Erythroblast (primary cell): ENCODE results near the gene MARCOL.
"Not testable (repeated sequence)": the region's sequence is repeated elsewhere in the genome, so short reads cannot be mapped to it uniquely, and the experiment has no call there.

Source experiments
- DNase-seq, 2 experiments: peaks; one replicate each; lab custom pipeline; 2025; lab: John Stamatoyannopoulos, UW
- GATA1 ChIP-seq: IDR thresholded peaks from 2 replicates; pipeline ENCODE4 v1.6.1; 2011; ENCODE audit warnings: low read depth, mild to moderate bottlenecking, control low read depth, low read length, moderate library complexity
- POLR2A ChIP-seq: IDR thresholded peaks from 2 replicates; pipeline ENCODE4 v1.6.1; 2011; ENCODE audit warnings: mild to moderate bottlenecking, low read length

MARCOL gene

DNA sequence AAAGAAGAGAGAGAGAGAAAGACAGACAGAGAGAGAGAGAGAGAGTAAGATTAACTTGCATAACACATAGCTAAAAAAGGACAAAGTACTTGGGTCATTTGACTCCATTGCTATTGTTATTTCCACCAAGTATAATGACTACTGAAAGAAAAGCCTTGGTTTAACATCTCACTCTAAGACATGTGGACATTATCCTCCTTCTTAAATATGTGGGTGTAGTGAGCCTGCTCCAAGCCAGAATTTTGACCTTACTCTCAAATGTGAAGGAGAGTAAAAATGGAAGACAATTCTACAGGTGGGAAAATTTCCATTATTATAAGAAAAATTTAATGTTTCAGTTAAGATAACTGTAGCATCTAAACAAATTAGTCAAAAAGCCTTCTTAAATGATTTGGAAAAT, 8.5 kb upstream of the MARCOL start:
- TF ChIP-seq POLR2A (no peak), GATA1 (no peak)
- no peak for DNase-seq

DNA sequence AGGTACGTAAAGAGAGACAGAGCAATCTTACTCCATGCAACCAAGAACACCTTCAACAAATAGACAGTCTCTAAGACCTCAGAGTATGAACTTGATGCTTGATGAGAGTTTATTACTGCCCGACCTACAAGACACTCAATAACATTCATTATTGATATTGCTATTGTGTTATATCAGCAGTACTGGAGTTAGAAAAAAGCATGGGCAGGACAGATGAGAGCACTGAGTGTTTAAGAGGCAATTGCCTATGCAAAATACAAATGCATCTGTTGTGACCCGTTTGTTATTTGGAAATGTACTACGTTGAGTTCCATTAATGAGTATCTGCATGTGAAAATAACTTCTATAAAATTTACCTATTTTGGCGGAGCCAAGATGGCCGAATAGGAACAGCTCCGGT, 8.1 kb upstream of the MARCOL start:
- TF ChIP-seq POLR2A (no peak), GATA1 (no peak)
- DNase-seq = no peak

DNA sequence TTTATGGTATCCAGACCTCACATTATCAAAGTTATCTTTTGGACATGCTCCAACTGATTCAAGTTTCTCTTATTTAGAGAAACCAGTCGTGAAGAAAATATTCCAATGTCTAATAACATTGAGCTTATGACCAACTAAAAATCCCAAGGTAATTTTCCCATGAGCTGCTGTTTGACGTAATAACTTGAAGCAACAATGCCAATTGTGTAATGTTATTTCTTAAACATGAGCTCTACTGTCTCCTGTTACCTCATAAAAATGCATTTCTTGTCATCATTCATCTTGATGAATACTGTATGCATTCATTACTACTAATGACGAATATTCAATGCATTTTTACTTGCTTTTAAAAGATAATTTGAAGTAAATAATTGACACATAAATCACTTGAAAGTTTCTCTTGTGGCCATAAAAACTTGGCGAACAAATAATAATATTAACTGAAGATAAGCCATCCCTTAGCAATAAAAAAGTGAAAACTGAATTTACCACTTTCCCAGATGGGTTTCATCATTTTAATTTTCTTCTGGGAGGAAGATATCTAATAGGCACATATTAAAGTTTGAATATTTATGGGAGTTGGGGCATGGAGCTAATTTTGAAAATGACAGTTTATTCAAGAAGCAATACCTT, 424 bp upstream of the MARCOL start:
- DNase-seq = no peak
- TF ChIP-seq POLR2A (no peak), GATA1 (no peak)

DNA sequence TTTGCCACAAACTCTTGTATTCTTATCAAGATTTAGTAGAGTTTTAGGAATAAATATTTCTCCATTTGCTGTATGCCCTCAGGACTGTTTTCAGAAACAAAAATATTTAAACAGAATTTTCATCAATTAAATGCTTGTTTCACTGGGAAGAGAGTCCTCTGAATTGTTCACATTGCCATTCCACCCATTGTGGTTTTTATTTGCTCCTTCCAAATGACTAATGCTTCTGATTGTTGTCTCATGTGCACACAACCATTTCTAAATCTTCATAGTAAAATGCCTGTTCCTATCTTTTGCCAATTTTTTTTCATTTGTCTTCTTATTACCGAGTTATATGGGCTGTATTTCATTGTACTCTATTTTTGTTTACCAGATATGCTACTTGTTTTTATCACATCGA, 10.6 kb downstream of the MARCOL start:
- DNase-seq = no peak
- no peak for TF ChIP-seq POLR2A
- TF ChIP-seq GATA1 = no peak

DNA sequence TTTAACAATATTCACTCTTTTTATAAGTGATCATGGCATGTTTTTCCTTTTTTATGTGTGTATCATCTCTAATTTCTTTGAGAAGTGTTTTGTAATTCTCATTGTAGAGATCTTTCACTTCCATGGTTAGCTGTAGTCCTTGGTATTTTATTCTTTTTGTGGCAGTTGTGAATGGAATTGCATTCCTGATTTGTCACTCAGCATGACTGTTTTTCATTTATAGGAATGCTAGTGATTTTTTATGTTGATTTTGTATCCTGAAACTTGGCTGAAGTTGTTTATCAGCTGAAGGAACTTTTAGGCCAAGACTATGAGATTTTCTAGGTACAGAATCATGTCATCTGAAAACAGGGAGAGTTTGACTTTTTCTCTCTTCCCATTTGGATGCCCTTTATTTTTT, 17.1 kb downstream of the MARCOL start:
- DNase-seq = no peak
- no peak for TF ChIP-seq POLR2A

DNA sequence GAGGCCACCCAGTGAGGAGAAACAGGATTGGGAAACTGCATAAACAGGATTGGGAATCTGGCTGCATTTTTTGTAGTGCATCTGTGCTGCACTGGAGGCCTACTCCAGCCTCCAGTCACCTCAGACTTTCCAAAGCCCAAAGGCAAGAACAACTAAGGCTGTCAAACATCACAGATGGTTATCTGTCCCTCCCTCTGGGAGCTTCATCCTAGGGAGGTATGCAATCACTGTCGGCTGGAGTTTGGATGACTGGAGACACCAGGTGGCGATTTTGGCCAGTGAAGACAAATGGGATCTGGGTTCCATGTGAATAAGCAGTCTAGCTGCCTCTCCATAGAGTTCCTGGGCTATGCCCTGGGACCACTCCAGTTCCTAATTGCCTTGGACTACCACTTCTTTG, 21.0 kb downstream of the MARCOL start:
- no peak for DNase-seq
- no peak for TF ChIP-seq POLR2A
- TF ChIP-seq GATA1 = no peak

DNA sequence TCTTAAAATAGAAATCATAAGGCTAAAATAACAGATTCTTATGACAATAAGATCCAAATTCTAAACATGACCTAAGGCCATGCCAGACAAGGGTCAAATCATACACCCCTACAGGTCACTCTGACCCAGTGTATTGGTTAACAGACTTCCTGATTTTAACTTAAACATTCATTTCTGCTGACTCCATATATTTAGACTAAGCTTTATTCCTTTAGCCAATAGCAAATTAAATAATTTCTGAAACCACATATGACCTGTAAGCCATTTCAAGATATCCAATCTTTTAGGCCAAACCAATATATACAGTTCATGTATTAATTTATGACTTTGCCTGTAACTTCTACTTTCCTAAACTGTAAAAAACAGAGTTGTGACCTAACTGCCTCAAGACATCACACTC, 22.9 kb downstream of the MARCOL start:
- TF ChIP-seq GATA1 (no peak), POLR2A (no peak)
- DNase-seq = no peak

DNA sequence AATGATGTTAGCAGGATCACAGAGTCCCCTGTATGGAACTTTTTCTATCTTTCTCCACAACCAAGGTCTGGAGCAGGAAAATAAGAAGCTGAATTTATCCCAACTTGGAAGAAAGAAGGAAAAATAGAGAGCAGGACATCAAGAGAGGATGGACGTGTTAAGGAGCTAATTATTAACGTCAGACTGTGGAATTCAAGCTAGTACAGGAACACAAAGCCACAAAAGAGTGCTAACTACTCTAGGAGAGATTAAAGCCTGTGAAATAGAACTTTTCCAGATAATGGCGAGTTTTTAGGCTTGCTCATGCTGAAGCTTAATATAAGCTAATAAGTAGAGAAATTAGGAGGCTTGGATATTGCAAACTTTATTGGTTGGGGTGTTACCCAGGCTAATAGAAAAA, 29.6 kb downstream of the MARCOL start:
- DNase-seq = no peak
- TF ChIP-seq POLR2A (no peak), GATA1 (no peak)

DNA sequence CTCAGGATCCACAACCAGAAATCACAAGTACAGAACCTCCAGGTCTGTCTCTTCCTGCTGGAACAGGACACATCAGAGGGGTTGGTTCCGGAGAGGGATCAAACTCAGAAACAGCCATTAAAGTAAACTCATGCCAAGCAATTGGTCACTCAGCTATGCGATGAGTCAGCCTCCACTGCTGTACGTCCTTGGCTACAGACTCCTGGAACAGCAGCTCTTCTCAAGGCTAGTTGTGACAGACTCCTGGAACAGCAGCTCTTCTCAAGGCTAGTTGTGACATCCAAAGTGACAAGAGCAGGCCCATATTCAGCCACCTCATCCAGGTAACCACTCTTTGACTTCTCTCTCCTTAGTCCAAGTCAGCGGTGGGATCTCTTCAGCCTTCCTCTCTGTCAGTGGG, 30.2 kb downstream of the MARCOL start, which contains the start of gene SPINK13:
Gene SPINK13 (plus strand): TSS at position 229 of the 400 bp plus-strand sequence. CDS start 1,279 bp downstream, outside the sequence.
- TF ChIP-seq POLR2A (no peak), GATA1 (no peak)
- no peak for DNase-seq

DNA sequence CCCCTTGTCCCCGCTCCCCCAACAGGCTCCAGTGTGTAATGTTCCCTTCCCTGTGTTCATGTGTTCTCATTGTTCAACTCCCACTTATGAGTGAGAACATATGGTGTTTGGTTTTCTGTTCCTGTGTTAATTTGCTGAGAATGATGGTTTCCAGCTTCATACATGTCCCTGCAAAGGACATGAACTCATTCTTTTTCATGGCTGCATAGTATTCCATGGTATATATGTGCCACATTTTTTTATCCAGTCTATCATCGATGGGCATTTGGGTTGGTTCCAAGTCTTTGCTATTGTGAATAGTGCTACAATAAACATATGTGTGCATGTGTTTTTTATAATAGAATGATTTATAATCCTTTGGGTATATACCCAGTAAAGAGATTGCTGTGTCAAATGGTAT, 36.8 kb downstream of the MARCOL start:
- not testable (repeated sequence) for DNase-seq

DNA sequence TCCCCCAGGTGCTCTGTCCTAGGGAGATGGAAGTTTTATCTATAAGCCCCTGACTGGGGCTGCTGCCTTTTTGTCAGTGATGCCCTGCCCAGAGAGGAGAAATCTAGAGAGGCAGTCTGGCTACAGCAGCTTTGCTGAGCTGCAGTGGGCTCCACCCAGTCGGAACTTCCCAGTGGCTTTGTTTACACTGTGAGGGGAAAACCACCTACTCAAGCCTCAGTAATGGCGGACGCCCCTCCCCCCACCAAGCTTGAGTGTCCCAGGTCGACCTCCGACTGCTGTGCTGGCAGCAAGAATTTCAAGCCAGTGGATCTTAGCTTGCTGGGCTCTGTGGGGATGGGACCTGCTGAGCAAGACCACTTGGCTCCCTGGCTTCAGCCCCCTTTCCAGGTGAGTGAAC, 42.6 kb downstream of the MARCOL start:
- not testable (repeated sequence) for DNase-seq

DNA sequence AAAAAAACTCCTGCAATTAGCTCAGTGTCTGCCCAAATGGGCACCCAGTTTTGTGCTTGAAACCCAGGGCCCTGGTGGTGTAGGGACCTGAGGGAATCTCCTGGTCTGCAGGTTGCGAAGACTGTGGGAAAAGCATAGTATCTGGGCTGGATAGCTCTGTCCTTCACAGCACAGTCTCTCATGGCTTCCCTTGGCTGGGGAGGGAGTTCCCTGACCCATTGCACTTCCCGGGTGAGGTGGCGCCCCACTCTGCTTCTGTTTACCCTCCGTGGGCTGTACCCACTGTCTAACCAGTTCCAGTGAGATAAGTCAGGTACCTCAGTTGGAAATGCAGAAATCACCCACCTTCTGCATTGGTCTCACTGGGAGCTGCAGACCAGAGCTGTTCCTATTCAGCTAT, 43.0 kb downstream of the MARCOL start:
- not testable (repeated sequence) for DNase-seq

DNA sequence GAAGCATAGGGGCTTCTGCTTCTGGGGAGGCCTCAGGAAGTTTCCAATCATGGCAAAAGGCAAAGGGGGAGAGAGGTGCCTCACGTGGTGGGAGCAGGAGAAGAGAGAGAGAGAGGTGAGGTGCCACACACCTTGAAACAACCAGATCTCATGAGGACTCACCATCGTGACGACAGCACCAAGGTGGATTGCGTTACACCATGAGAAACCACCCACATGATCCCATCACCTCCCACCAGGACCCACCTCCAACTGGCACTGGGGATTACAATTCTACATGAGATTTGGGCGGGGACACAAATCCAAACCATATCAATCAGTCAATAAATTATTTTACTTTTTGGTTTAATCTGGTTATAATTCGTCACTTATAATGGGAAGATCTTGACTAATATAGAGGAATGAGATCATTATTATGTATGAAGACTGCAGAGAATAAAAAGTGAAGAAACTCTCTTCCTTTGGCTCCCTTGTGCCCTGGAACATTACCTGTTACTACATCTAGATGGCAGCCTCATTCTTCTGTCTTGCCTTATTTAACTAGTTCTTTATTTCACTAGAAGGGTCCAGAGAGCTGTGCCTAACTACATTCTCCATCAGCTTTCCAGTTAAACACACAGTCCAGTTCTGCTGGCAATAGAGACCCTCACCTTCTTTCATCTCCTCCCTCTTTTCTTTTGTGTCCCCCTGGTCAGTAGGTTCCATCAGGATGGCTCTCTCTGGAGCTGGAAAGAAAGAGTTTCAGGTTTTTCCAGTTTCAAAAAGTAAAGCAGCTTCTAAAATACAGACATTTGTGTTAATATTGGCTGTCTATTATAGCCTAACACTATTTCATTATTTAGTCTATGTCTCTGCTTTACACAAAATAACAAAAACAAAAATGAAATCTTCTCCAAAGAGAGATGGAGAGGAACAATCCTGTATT, 52.2 kb downstream of the MARCOL start:
- TF ChIP-seq GATA1 = no peak
- no peak for TF ChIP-seq POLR2A
- DNase-seq = peak; percentile 7 to 25
